H1 (cell line): ENCODE results near the gene TRAF3. TPM values are rescaled to one million over a fixed set of nuclear protein-coding genes. Genes with fewer than 3 reads are reported as not detected.
A peak's percentile ranks its signal among the peaks of the same experiment; 100 is the strongest.

ENCODE experiments used
- CBX8 ChIP-seq: fragments of 300-800, 300-1000 bp; sonication (generic); IDR thresholded peaks from 2 replicates; pipeline ENCODE4 v1.7.1; 2016; ENCODE audit warnings: low read depth, low read length, borderline replicate concordance
- CREB1 ChIP-seq: IDR thresholded peaks from 2 replicates; pipeline ENCODE4 v1.6.1; 2012; ENCODE audit warnings: inconsistent platforms
- CTBP2 ChIP-seq: IDR thresholded peaks from 2 replicates; pipeline ENCODE4 v1.7.0; 2011; ENCODE audit warnings: borderline replicate concordance, mild to moderate bottlenecking, moderate library complexity, mixed read lengths, low read length; ENCODE audit not compliant: insufficient read depth, insufficient read length
- E2F6 ChIP-seq: IDR thresholded peaks from 2 replicates; pipeline ENCODE4 v1.6.1; 2012; ENCODE audit warnings: inconsistent platforms
- EZH2 ChIP-seq: fragments of 200-600 bp; sonication (generic); IDR thresholded peaks from 2 replicates; pipeline ENCODE4 v1.7.1; 2012; ENCODE audit warnings: low read depth, mild to moderate bottlenecking, moderate library complexity, low read length, inconsistent platforms; ENCODE audit not compliant: severe bottlenecking
- FOSL1 ChIP-seq: IDR thresholded peaks from 2 replicates; pipeline ENCODE4 v1.6.1; 2011; ENCODE audit warnings: mild to moderate bottlenecking, low read depth, low read length, moderate library complexity; ENCODE audit not compliant: insufficient read depth
- GABPA ChIP-seq: IDR thresholded peaks from 2 replicates; pipeline ENCODE4 v1.6.1; 2011; ENCODE audit warnings: mild to moderate bottlenecking, low read length, moderate library complexity, borderline replicate concordance; ENCODE audit not compliant: insufficient read depth
- HDAC2 ChIP-seq, 2 experiments: fragments of 300-600 bp in 1 of 2; sonication (generic) in 1 of 2; IDR thresholded peaks; 2 replicates each; pipeline ENCODE4 v1.6.1; 2011 to 2012; ENCODE audit warnings: low read depth in 2 of 2, low read length in 2 of 2, mild to moderate bottlenecking in 2 of 2, moderate library complexity in 2 of 2, borderline replicate concordance in 1 of 2, inconsistent platforms in 1 of 2
- KDM4A ChIP-seq: IDR thresholded peaks from one replicate; pipeline ENCODE4 v1.7.1; 2012; ENCODE audit warnings: low read depth, mild to moderate bottlenecking, moderate library complexity, low read length, inconsistent platforms; ENCODE audit not compliant: severe bottlenecking
- MAX ChIP-seq: IDR thresholded peaks from 2 replicates; pipeline ENCODE4 v1.6.1; 2012; ENCODE audit warnings: inconsistent platforms
- NRF1 ChIP-seq: IDR thresholded peaks from 2 replicates; pipeline ENCODE4 v1.6.1; 2011; ENCODE audit warnings: mild to moderate bottlenecking, low read depth, low read length, improper control_type of control experiment
- SAP30 ChIP-seq: fragments of 300-600 bp; sonication (generic); IDR thresholded peaks from 2 replicates; pipeline ENCODE4 v1.7.1; 2012; ENCODE audit warnings: low read length, moderate library complexity, mild to moderate bottlenecking, inconsistent platforms; ENCODE audit not compliant: insufficient read depth, insufficient replicate concordance
- SIRT6 ChIP-seq: IDR thresholded peaks from one replicate; pipeline ENCODE4 v1.7.1; 2012; ENCODE audit warnings: low read length, inconsistent platforms
- SUZ12 ChIP-seq: fragments of 200-600 bp; sonication (generic); IDR thresholded peaks from 2 replicates; pipeline ENCODE4 v1.6.1; 2012; ENCODE audit warnings: mild to moderate bottlenecking, inconsistent platforms, low read length, moderate library complexity, mixed read lengths
- polyA plus RNA-seq, 7 experiments: library from polyadenylated mRNA; depleted of rRNA in 3 of 7; stranded (reverse) in 5 of 7; unstranded in 2 of 7; fragments of >200 nt in 5 of 7; fragments of 200-250 nt in 2 of 7; gene quantifications; 1 replicate in 5 of 7; 2 replicates in 1 of 7; 4 replicates in 1 of 7; pipeline versions ENCODE4 v1.2.1 to v1.2.3, GENCODE V29; 2011 to 2013; ENCODE audit warnings: missing spikeins in 2 of 7, mixed read lengths in 2 of 7
- total RNA-seq: library from RNA; stranded (reverse); fragmentation: NEBNext Ultra II Directional; extraction: Animal tissue kit (Norgen Biotek cat#: 25700); gene quantifications from 2 replicates; pipeline ENCODE4 v1.2.1, GENCODE V29; 2021

Gene TRAF3
- total and polyA plus RNA-seq, 2 of the 8 experiments (the other 6 are each of a cell fraction or from before 2014, with no cell fraction given): 5.8 to 12.1 TPM

GRCh38 chr14:102928412-102929240 is 151.4 kb downstream of the TRAF3 start (continued):
- TF ChIP-seq SAP30 (no peak), CBX8 (no peak), E2F6 (peak; percentile 79), CREB1 (no peak), SUZ12 (no peak), SIRT6 (no peak), CTBP2 (no peak), KDM4A (peak; percentile 86), GABPA (no peak), HDAC2 (IDR thresholded peaks at IDR 0.05; ENCODE audit: borderline replicate concordance in 1 of 2, low read depth in 2 of 2, low read length in 2 of 2) (0 out of 4 replicates have a peak, but pooled peaks of 1 of the 2 experiments have one; percentile 49), NRF1 (no peak), FOSL1 (no peak), MAX (peak; percentile 91), EZH2 (peak; percentile 88)
